Endodermal cell (in vitro differentiated cells): ENCODE data around the gene MINDY4. TPM values are rescaled to one million over a fixed set of nuclear protein-coding genes. Genes with fewer than 3 reads are reported as not detected.

Experiments used
- DNase-seq: peaks from one replicate; pipeline ENCODE4 v3.0.0-alpha.2; 2017
- H3K27ac ChIP-seq: 2 replicates; pipeline ENCODE4 v1.5.1; 2013; ENCODE audit warnings: mild to moderate bottlenecking, low read depth, low read length, moderate library complexity
- H3K27me3 ChIP-seq: 2 replicates; pipeline ENCODE4 v1.6.1; 2013; ENCODE audit warnings: mild to moderate bottlenecking, low read length, moderate library complexity; ENCODE audit not compliant: insufficient read depth, control insufficient read depth, poor library complexity, severe bottlenecking
- H3K36me3 ChIP-seq: 2 replicates; pipeline ENCODE4 v1.7.0; 2013; ENCODE audit warnings: mild to moderate bottlenecking, low read length, moderate library complexity; ENCODE audit not compliant: control insufficient read depth, insufficient read depth
- H3K4me1 ChIP-seq: one replicate; pipeline ENCODE4 v1.7.0; 2013; ENCODE audit warnings: low read length; ENCODE audit not compliant: control insufficient read depth, insufficient read depth
- H3K4me3 ChIP-seq: 2 replicates; pipeline ENCODE4 v1.5.1; 2013; ENCODE audit warnings: mild to moderate bottlenecking, low read length, moderate library complexity
- H3K9ac ChIP-seq: 2 replicates; pipeline ENCODE4 v1.6.1; 2013; ENCODE audit warnings: mild to moderate bottlenecking, low read length, moderate library complexity; ENCODE audit not compliant: poor library complexity, severe bottlenecking; ENCODE audit errors: extremely low read depth
- H3K9me3 ChIP-seq: 2 replicates; pipeline ENCODE4 v1.6.1; 2013; ENCODE audit warnings: mild to moderate bottlenecking, low read length, moderate library complexity; ENCODE audit not compliant: control insufficient read depth
- H3K27ac Mint-ChIP-seq: 2 replicates; pipeline ENCODE4 v1.8.0; 2020; ENCODE audit warnings: mixed read lengths
- H3K27me3 Mint-ChIP-seq: 2 replicates; pipeline ENCODE4 v1.8.0; 2021; ENCODE audit warnings: mild to moderate bottlenecking, mixed read lengths; ENCODE audit not compliant: insufficient read depth
- H3K36me3 Mint-ChIP-seq: 2 replicates; pipeline ENCODE4 v1.8.0; 2020; ENCODE audit warnings: low read depth, mixed read lengths
- H3K4me1 Mint-ChIP-seq: 2 replicates; pipeline ENCODE4 v1.8.0; 2020; ENCODE audit warnings: mixed read lengths
- H3K4me3 Mint-ChIP-seq: 2 replicates; pipeline ENCODE4 v1.8.0; 2020; ENCODE audit warnings: mild to moderate bottlenecking, moderate library complexity, mixed read lengths
- H3K9me3 Mint-ChIP-seq: 2 replicates; pipeline ENCODE4 v1.8.0; 2020; ENCODE audit warnings: mild to moderate bottlenecking, mixed read lengths
- WGBS, 2 experiments: methylation state at CpG; one replicate each; pipeline versions ENCODE4 v1.1.5 to v1.1.7; 2013; ENCODE audit warnings: missing lambda C conversion rate in 2 of 2, mixed read lengths in 1 of 2; ENCODE audit not compliant: insufficient coverage in 1 of 2, insufficient read length in 1 of 2; 5-methylcytosine and 5-hydroxymethylcytosine counted together
- total RNA-seq, 2 donors: library from RNA; stranded (reverse); fragmentation: NEBNext Ultra II Directional in 1 of 2; extraction: Animal tissue kit (Norgen Biotek cat#: 25700) in 1 of 2; gene quantifications; 2 replicates in 1 of 2; 3 replicates in 1 of 2; pipeline ENCODE4 v1.2.1, GENCODE V29; 2021
- TF ChIP-seq, protein P1 (sequence below): fragments of 200-600 bp; sonication (generic); conservative IDR thresholded peaks from 2 replicates; pipeline ENCODE4 v1.5.0; 2021; ENCODE audit warnings: antibody characterized with exemption, mild to moderate bottlenecking

The MINDY4 gene
- total RNA-seq, 2 donors from 2014 or later: 7.2 to 8.1 TPM

DNA sequence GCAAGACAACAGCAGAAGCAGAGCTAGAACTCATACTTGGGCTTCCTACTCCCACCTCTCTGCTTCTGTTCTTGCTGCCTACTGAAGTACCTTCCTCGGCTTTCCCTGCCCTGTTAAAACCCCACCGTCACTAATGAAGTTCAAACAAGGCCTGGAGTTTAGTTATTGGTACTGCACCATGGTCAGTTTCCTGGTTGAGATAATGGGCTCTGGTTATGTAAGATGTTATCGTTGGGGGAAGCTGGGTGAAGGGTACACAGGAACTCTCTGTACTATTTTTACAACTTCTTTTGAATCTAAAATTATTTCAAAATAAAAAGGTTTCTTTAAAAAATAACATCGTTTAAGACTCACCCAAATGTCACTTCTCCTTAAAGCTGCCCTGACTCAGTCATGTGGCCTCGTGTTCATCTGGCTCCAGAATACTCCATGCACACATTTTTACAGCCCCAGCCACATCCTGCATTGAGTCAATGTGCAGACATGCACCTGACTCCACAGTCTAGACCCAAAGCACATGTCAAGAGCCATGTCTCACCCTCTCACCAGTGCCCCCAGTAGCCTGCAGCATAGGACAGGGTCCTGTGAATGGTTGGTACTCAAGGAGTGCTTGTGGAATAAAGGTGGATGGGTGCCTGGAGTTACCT, 103.6 kb downstream of the MINDY4 start:
- Histone ChIP-seq H3K9me3 (no peaks in the 10 kb centered on the region), H3K27me3 (no peaks in the 10 kb centered on the region), H3K36me3 (no peaks in the 10 kb centered on the region), H3K9ac (no peak overlapping the region), H3K4me1 (peaks cover 7% of the 10 kb centered on the region), H3K27ac (no peak overlapping the region), H3K4me3 (no peak overlapping the region)
- Mint-ChIP-seq H3K36me3 (peaks cover 9% of the 10 kb centered on the region), H3K27me3 (no peaks in the 10 kb centered on the region), H3K4me1 (peaks cover 13% of the 10 kb centered on the region), H3K4me3 (no peak overlapping the region), H3K27ac (no peak overlapping the region), H3K9me3 (peaks cover 1% of the 10 kb centered on the region)
- DNase-seq: no peak
- WGBS, 2 experiments: 91 to 92% methylated on average over 4 of the region's 5 CpGs
- TF ChIP-seq, protein P1, sequence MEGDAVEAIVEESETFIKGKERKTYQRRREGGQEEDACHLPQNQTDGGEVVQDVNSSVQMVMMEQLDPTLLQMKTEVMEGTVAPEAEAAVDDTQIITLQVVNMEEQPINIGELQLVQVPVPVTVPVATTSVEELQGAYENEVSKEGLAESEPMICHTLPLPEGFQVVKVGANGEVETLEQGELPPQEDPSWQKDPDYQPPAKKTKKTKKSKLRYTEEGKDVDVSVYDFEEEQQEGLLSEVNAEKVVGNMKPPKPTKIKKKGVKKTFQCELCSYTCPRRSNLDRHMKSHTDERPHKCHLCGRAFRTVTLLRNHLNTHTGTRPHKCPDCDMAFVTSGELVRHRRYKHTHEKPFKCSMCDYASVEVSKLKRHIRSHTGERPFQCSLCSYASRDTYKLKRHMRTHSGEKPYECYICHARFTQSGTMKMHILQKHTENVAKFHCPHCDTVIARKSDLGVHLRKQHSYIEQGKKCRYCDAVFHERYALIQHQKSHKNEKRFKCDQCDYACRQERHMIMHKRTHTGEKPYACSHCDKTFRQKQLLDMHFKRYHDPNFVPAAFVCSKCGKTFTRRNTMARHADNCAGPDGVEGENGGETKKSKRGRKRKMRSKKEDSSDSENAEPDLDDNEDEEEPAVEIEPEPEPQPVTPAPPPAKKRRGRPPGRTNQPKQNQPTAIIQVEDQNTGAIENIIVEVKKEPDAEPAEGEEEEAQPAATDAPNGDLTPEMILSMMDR: no peak

- Mint-ChIP-seq H3K4me1 (peaks cover 31% of the 10 kb centered on the region), H3K4me3 (no peak overlapping the region), H3K36me3 (peaks cover 9% of the 10 kb centered on the region), H3K9me3 (peaks cover 1% of the 10 kb centered on the region), H3K27ac (no peak overlapping the region), H3K27me3 (no peaks in the 10 kb centered on the region)
- Histone ChIP-seq H3K36me3 (no peaks in the 10 kb centered on the region), H3K4me1 (peaks cover 11% of the 10 kb centered on the region), H3K4me3 (no peak overlapping the region), H3K27me3 (no peaks in the 10 kb centered on the region), H3K9me3 (no peaks in the 10 kb centered on the region), H3K27ac (no peak overlapping the region), H3K9ac (no peak overlapping the region)
- TF ChIP-seq, protein P1: no peak
- 85 to 88% methylated on average over 6 to 9 of the region's 9 CpGs for WGBS, 2 experiments
- DNase-seq: peak; percentile 78
Measured at GRCh38 chr7:30877015-30877769, 106.0 kb downstream of the MINDY4 start.

DNA sequence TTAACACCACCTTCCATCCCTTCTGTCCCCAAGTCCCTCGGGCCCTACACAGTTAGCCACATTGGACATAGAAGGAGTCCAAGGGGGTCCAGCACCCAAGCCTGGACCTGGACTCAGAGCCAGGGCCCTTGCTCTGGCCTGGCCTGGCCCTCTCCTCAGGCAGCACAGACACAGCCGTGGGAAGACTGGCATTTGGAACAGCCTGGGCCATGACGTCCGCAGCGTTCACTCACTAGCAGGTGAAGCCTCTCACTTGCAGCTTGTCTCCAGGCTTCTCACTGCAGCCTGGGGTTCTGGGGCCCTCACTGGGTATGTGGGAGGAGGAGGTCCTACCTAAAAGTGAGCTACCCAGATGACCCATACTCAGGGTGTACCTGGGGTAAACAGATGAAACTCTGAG, 106.8 kb downstream of the MINDY4 start:
- 93 to 100% methylated on average over 1 to 5 of the region's 5 CpGs for WGBS, 2 experiments
- Histone ChIP-seq H3K4me3 (no peak overlapping the region), H3K27ac (no peak overlapping the region), H3K9ac (no peak overlapping the region), H3K27me3 (no peaks in the 10 kb centered on the region), H3K36me3 (no peaks in the 10 kb centered on the region), H3K9me3 (no peaks in the 10 kb centered on the region), H3K4me1 (peaks cover 11% of the 10 kb centered on the region)
- TF ChIP-seq, protein P1: no peak
- Mint-ChIP-seq H3K9me3 (peaks cover 1% of the 10 kb centered on the region), H3K36me3 (peaks cover 9% of the 10 kb centered on the region), H3K4me1 (peaks cover 31% of the 10 kb centered on the region), H3K27me3 (no peaks in the 10 kb centered on the region), H3K27ac (no peak overlapping the region), H3K4me3 (no peak overlapping the region)
- DNase-seq: no peak
